ENCODE data around the gene ZACN.

- TF ChIP-seq CTCF (IDR thresholded peaks at IDR 0.05) (no peak), POLR2AphosphoS5 (IDR thresholded peaks at IDR 0.05) (no peak)
Observed at GRCh38 chr17:76107509-76107908, 28.5 kb downstream of the ZACN start.
